NCI-H526 treated with DMSO at 0.1 percent for 48 hours (cell line): Measurements from ENCODE around the gene TIMM17A.
A peak's percentile ranks its signal among the peaks of the same experiment; 100 is the strongest.

Source experiments
- DNase-seq: peaks from one replicate; lab custom pipeline; 2025; lab: John Stamatoyannopoulos, UW

The TIMM17A gene

GRCh38 chr1:201984446-201984845 is 29.1 kb downstream of the TIMM17A start:
- DNase-seq, result no peak

GRCh38 chr1:201985355-201985754 is 30.1 kb downstream of the TIMM17A start:
- DNase-seq, result no peak

GRCh38 chr1:201988601-201989000 is 33.3 kb downstream of the TIMM17A start:
- DNase-seq, result no peak

- no peak for DNase-seq
These were observed 34.2 kb downstream of the TIMM17A start for GRCh38 chr1:201989354-201990128.

- DNase-seq, result no peak
These were observed 35.1 kb downstream of the TIMM17A start for GRCh38 chr1:201990427-201990826.

GRCh38 chr1:201999625-202000238 is 44.4 kb downstream of the TIMM17A start:
- peak; percentile 68 for DNase-seq

GRCh38 chr1:202002507-202002906 is 47.2 kb downstream of the TIMM17A start:
- no peak for DNase-seq

GRCh38 chr1:202004711-202005110 is 49.4 kb downstream of the TIMM17A start:
- no peak for DNase-seq

GRCh38 chr1:202005958-202006357 is 50.7 kb downstream of the TIMM17A start:
- no peak for DNase-seq

GRCh38 chr1:202007304-202007703 is 52.0 kb downstream of the TIMM17A start:
- no peak for DNase-seq

GRCh38 chr1:202007805-202008489 is 52.6 kb downstream of the TIMM17A start:
- peak; percentile 35 for DNase-seq

- DNase-seq, result peak; percentile 86
These were observed 54.2 kb downstream of the TIMM17A start for GRCh38 chr1:202009326-202010179.

GRCh38 chr1:202010180-202011015 is 55.1 kb downstream of the TIMM17A start, which contains the start of gene ELF3:
Gene ELF3, plus strand, starts transcription at chr1:202010587. Its CDS starts 550 bp downstream, at chr1:202011137.
- peak; percentile 95 for DNase-seq

- no peak for DNase-seq
These were observed 56.7 kb downstream of the TIMM17A start for GRCh38 chr1:202011994-202012393.

GRCh38 chr1:202012544-202013478 is 57.5 kb downstream of the TIMM17A start:
- no peak for DNase-seq

- no peak for DNase-seq
These were observed 58.3 kb downstream of the TIMM17A start for GRCh38 chr1:202013603-202014002.

GRCh38 chr1:202014060-202014459 is 58.8 kb downstream of the TIMM17A start:
- DNase-seq, result no peak

- no peak for DNase-seq
These were observed 59.8 kb downstream of the TIMM17A start for GRCh38 chr1:202014915-202015661.

- DNase-seq, result no peak
These were observed 60.3 kb downstream of the TIMM17A start for GRCh38 chr1:202015662-202015937.
